Spleen (tissue), 11 donors: Measurements from ENCODE around the gene RAPGEF4. TPM values are rescaled to one million over a fixed set of nuclear protein-coding genes. Genes with fewer than 3 reads are reported as not detected.

ENCODE experiments used
- DNase-seq: peaks from one replicate; pipeline ENCODE4 v3.0.0-alpha.2; 2020
- H3K27ac ChIP-seq, 8 donors: fragments of 200-600 bp; sonication (generic) in 7 of 8; 1 replicate in 4 of 8; 2 replicates in 4 of 8; pipeline versions ENCODE4 v1.5.0 to v1.8.0; 2016 to 2021; ENCODE audit warnings: inconsistent platforms in 4 of 8, mild to moderate bottlenecking in 4 of 8, moderate library complexity in 1 of 8
- H3K27me3 ChIP-seq, 7 donors: fragments of 200-600 bp; sonication (generic) in 6 of 7; replicated peaks in 1 of 7; 1 replicate in 4 of 7; 2 replicates in 3 of 7; pipeline versions ENCODE4 v1.5.0 to v1.8.0; 2016 to 2021; ENCODE audit warnings: inconsistent platforms in 3 of 7, mild to moderate bottlenecking in 1 of 7
- H3K36me3 ChIP-seq, 6 donors: fragments of 200-600 bp; sonication (generic) in 5 of 6; 1 replicate in 4 of 6; 2 replicates in 2 of 6; pipeline versions ENCODE4 v1.5.0 to v1.8.0; 2016 to 2021; ENCODE audit warnings: inconsistent platforms in 2 of 6
- H3K4me1 ChIP-seq, 6 donors: fragments of 200-600 bp; sonication (generic) in 5 of 6; 1 replicate in 3 of 6; 2 replicates in 3 of 6; pipeline versions ENCODE4 v1.5.0 to v1.8.0; 2016 to 2021; ENCODE audit warnings: inconsistent platforms in 3 of 6
- H3K4me3 ChIP-seq, 8 donors: fragments of 200-600 bp; sonication (generic) in 7 of 8; 1 replicate in 4 of 8; 2 replicates in 4 of 8; pipeline versions ENCODE4 v1.5.0 to v1.8.0; 2016 to 2021; ENCODE audit warnings: inconsistent platforms in 4 of 8, mild to moderate bottlenecking in 4 of 8, moderate library complexity in 2 of 8
- H3K9me3 ChIP-seq, 8 donors: fragments of 200-600 bp; sonication (generic) in 7 of 8; 1 replicate in 4 of 8; 2 replicates in 4 of 8; pipeline versions ENCODE4 v1.5.0 to v1.8.0; 2016 to 2021; ENCODE audit warnings: inconsistent platforms in 4 of 8
- CTCF ChIP-seq, 11 experiments: fragments of 200-600 bp in 7 of 11; fragments of 450-650 bp in 4 of 11; sonication (generic) in 4 of 11; IDR thresholded peaks in 8 of 11; conservative IDR thresholded peaks in 3 of 11; 1 replicate in 7 of 11; 2 replicates in 4 of 11; pipeline versions ENCODE4 v1.4.0 to v1.8.0; 2016 to 2021; ENCODE audit warnings: antibody characterized with exemption in 11 of 11, inconsistent platforms in 4 of 11, mild to moderate bottlenecking in 1 of 11
- POLR2A ChIP-seq, 3 donors: fragments of 450-650 bp; IDR thresholded peaks; one replicate each; pipeline ENCODE4 v1.5.1; 2017; ENCODE audit warnings: antibody characterized with exemption in 3 of 3, mild to moderate bottlenecking in 1 of 3
- POLR2AphosphoS5 ChIP-seq, 3 donors: sonication (generic); formaldehyde crosslinking; IDR thresholded peaks; one replicate each; pipeline ENCODE4 v1.5.1; 2017; ENCODE audit warnings: antibody characterized with exemption in 3 of 3
- WGBS, 5 donors: extraction: QIAGEN DNeasy Blood & Tissue Kit in 3 of 5; methylation state at CpG; one replicate each; pipeline versions ENCODE4 v1.1.5 to v1.1.7; 2013 to 2018; 5-methylcytosine and 5-hydroxymethylcytosine counted together
- intact Hi-C: fragments of 100-400 bp; cut with DNase I; formaldehyde crosslinking; loops from one replicate; pipeline ENCODE4 v1.15.0; 2023; ENCODE audit warnings: low total_unique reads
- polyA plus RNA-seq, 3 donors: library from polyadenylated mRNA; stranded (reverse); fragments of 200-250 nt; gene quantifications; one replicate each; pipeline ENCODE4 v1.2.1, GENCODE V29; 2013
- total RNA-seq, 7 donors: library from RNA; depleted of rRNA in 3 of 7; stranded (reverse); fragments of >200 nt in 3 of 7; fragmentation: NEBNext Ultra II Directional in 4 of 7; extraction: Animal tissue kit (Norgen Biotek cat#: 25700) in 4 of 7; gene quantifications; one replicate each; pipeline versions ENCODE4 v1.1.0 to v1.2.1, GENCODE V29; 2016 to 2021
- donor health status: healthy with polysubstance abuse.
- donor health status: DM: no; HTN: no; CAD: no; lungs with moderate emphysema.
- donor health status: DM: no; HTN: no; CAD: no.
- donor health status: Bipolar disorder and iron deficiency.
- donor health status: healthy.
- donor health status: DM: no; HTN: no; CAD: no.
- donor health status: DM: yes; HTN: yes; CAD: no.

RAPGEF4 gene
- total and polyA plus RNA-seq, 10 donors: 0.52 to 11.0 (median 1.9) TPM

DNA sequence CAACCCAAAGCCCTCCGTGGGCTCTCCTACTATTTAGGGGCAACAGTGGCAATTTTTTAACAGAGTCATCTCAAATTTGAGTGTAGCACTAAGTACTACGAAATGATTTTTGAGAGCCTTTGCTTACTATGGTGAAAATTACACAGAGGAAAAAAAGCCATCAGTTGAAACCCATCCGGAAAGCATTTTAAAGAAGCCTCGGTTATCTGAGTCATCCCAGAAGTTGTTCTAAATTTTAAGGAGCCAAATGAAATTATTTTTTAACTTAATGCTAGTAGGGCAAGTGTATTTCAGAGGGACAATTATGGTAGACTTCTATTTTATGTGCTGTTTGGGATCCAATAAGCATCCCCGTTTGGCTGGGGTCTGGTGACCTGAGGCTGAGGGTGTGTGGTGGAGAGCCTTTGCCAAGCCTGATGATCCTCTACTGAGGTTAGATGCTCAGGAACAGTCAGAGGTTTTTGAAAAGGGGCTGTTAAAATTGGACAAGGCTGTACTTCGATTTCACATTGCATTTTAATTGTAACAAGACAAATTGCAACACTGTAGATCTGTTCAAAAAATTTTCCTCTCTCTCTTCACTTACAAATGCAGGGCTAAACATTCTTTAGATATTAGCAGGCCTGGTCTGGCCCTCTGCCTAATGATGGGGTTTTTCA, 47.0 kb downstream of the RAPGEF4 start:
- intact Hi-C loops: no loop called here
- Histone ChIP-seq H3K27me3 (peaks cover 0 to 14% (median 0%) of the 10 kb centered on the region in 7 donors), H3K36me3 (no peaks in the 10 kb centered on the region), H3K4me1 (no peaks in the 10 kb centered on the region), H3K27ac (no peak overlapping the region), H3K9me3 (no peaks in the 10 kb centered on the region), H3K4me3 (no peak overlapping the region)
- no peak for DNase-seq
- no peak for TF ChIP-seq POLR2AphosphoS5 (IDR thresholded peaks at IDR 0.05)
- no peak for TF ChIP-seq POLR2A (IDR thresholded peaks at IDR 0.05)
- TF ChIP-seq CTCF (IDR thresholded peaks at IDR 0.05 in 8 of 11, conservative IDR thresholded peaks at IDR 0.05 in 3 of 11): no peak
- whole genome bisulfite sequencing, 5 donors: 64 to 87% (median 80%) methylated on average over 6 of the region's 6 CpGs

GRCh38 chr2:172783165-172783898, 47.7 kb downstream of the RAPGEF4 start:
- no peaks in the 10 kb centered on the region for H3K4me1 ChIP-seq
- 30 to 43% (median 42%) methylated on average over 9 of the region's 9 CpGs for WGBS, 5 donors
- no peak for DNase-seq
- no peak for TF ChIP-seq CTCF (IDR thresholded peaks at IDR 0.05 in 8 of 11, conservative IDR thresholded peaks at IDR 0.05 in 3 of 11)
- TF ChIP-seq POLR2AphosphoS5 (IDR thresholded peaks at IDR 0.05): no peak
- TF ChIP-seq POLR2A (IDR thresholded peaks at IDR 0.05): no peak
- H3K9me3 ChIP-seq: no peaks in the 10 kb centered on the region
- no peak overlapping the region for H3K4me3 ChIP-seq
- intact Hi-C loops: no loop called here
- no peaks in the 10 kb centered on the region for H3K36me3 ChIP-seq
- peaks cover 0 to 14% (median 0%) of the 10 kb centered on the region in 7 donors for H3K27me3 ChIP-seq
- H3K27ac ChIP-seq: no peak overlapping the region

DNA sequence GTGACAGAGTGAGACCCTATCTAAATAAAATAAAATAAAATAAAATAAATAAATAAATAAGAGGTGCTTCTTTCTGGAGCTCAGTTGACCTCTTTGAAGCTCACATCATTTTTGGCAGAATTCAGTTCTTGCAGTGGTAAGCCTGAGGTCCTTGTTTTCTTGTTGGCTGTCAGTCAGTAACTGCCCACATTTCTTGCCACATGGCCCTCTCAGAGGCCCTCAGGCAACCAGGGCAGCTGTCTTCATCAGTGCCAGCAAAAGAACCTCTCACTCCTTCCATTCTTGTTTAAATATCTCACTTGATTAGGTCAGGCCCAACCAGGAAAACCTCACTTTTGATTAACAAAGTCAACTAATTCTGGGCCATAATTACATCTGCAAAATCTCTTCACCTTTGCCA, 53.2 kb downstream of the RAPGEF4 start:
- H3K36me3 ChIP-seq: no peaks in the 10 kb centered on the region
- intact Hi-C loops: no loop called here
- H3K9me3 ChIP-seq: no peaks in the 10 kb centered on the region
- H3K4me1 ChIP-seq: no peaks in the 10 kb centered on the region
- H3K27ac ChIP-seq: no peak overlapping the region
- TF ChIP-seq POLR2A (IDR thresholded peaks at IDR 0.05) (no peak), POLR2AphosphoS5 (IDR thresholded peaks at IDR 0.05) (no peak), CTCF (IDR thresholded peaks at IDR 0.05 in 8 of 11, conservative IDR thresholded peaks at IDR 0.05 in 3 of 11) (no peak)
- H3K27me3 ChIP-seq: peaks cover 0 to 2% (median 0%) of the 10 kb centered on the region in 7 donors
- no peak for DNase-seq
- H3K4me3 ChIP-seq: no peak overlapping the region

- no peaks in the 10 kb centered on the region for H3K9me3 ChIP-seq
- no peaks in the 10 kb centered on the region for H3K27me3 ChIP-seq
- no peaks in the 10 kb centered on the region for H3K4me1 ChIP-seq
- H3K27ac ChIP-seq: no peak overlapping the region
- TF ChIP-seq POLR2A (IDR thresholded peaks at IDR 0.05) (no peak), CTCF (IDR thresholded peaks at IDR 0.05 in 8 of 11, conservative IDR thresholded peaks at IDR 0.05 in 3 of 11) (no peak), POLR2AphosphoS5 (IDR thresholded peaks at IDR 0.05) (no peak)
- H3K4me3 ChIP-seq: no peak overlapping the region
- H3K36me3 ChIP-seq: no peaks in the 10 kb centered on the region
- intact Hi-C loops: no loop called here
- DNase-seq: no peak
- WGBS, 5 donors: 30 to 58% (median 40%) methylated on average over 4 of the region's 4 CpGs
Measured at GRCh38 chr2:172790404-172790803, 54.8 kb downstream of the RAPGEF4 start.
